SK-N-SH treated with all-trans-retinoic acid at 6 μM for 48 hours (cell line): ENCODE results near the gene MYLK4.

Experiments
- ATAC-seq: fragments of 200-7000 bp; cut with Tn5 transposase; 3 replicates; pipeline ENCODE4 v1.9.1; 2020; ENCODE audit warnings: mild to moderate bottlenecking, moderate library complexity
- ARNTL ChIP-seq: fragments of 450-650 bp; formaldehyde crosslinking; IDR thresholded peaks from 2 replicates; pipeline ENCODE4 v1.5.0; 2020; ENCODE audit warnings: low read depth, mild to moderate bottlenecking, moderate library complexity, borderline replicate concordance
- BACH2 ChIP-seq: fragments of 250-450 bp; sonication (Bioruptor Pico); IDR thresholded peaks from 2 replicates; pipeline ENCODE4 v1.9.0; 2021; ENCODE audit warnings: mild to moderate bottlenecking, borderline replicate concordance
- ESRRG ChIP-seq: fragments of 250-450 bp; sonication (Bioruptor Pico); IDR thresholded peaks from 2 replicates; pipeline ENCODE4 v1.6.1; 2021; ENCODE audit warnings: mild to moderate bottlenecking
- ISL1 ChIP-seq: fragments of 250-450 bp; sonication (Bioruptor Pico); IDR thresholded peaks from 2 replicates; pipeline ENCODE4 v2.1.2; 2022; ENCODE audit warnings: mild to moderate bottlenecking, moderate library complexity
- PPARA ChIP-seq: fragments of 250-450 bp; sonication (Bioruptor Pico); IDR thresholded peaks from 2 replicates; pipeline ENCODE4 v1.5.0; 2020; ENCODE audit warnings: mild to moderate bottlenecking, borderline replicate concordance
- SNAI2 ChIP-seq: fragments of 250-450 bp; sonication (Bioruptor Pico); IDR thresholded peaks from 2 replicates; pipeline ENCODE4 v1.5.0; 2020; ENCODE audit warnings: mild to moderate bottlenecking, moderate library complexity
- TCF4 ChIP-seq: fragments of 250-450 bp; sonication (Bioruptor Pico); IDR thresholded peaks from 2 replicates; pipeline ENCODE4 v1.8.0; 2021; ENCODE audit warnings: mild to moderate bottlenecking, moderate library complexity, borderline replicate concordance
- TOX ChIP-seq: fragments of 250-450 bp; sonication (Bioruptor Pico); IDR thresholded peaks from 2 replicates; pipeline ENCODE4 v1.8.0; 2021; ENCODE audit warnings: mild to moderate bottlenecking, moderate library complexity, borderline replicate concordance
- ZC3H10 ChIP-seq: fragments of 250-450 bp; sonication (Bioruptor Pico); IDR thresholded peaks from 2 replicates; pipeline ENCODE4 v1.5.1; 2021; ENCODE audit warnings: mild to moderate bottlenecking, moderate library complexity
- ZFP3 ChIP-seq: fragments of 250-450 bp; sonication (Bioruptor Pico); IDR thresholded peaks from 2 replicates; pipeline ENCODE4 v1.5.0; 2020; ENCODE audit warnings: mild to moderate bottlenecking, moderate library complexity
- ZNF70 ChIP-seq: fragments of 450-650 bp; formaldehyde crosslinking; IDR thresholded peaks from 2 replicates; pipeline ENCODE4 v1.5.0; 2020; ENCODE audit warnings: mild to moderate bottlenecking, moderate library complexity
- ZNF8 ChIP-seq: fragments of 450-650 bp; formaldehyde crosslinking; IDR thresholded peaks from 2 replicates; pipeline ENCODE4 v1.5.0; 2020; ENCODE audit warnings: mild to moderate bottlenecking, moderate library complexity
- TF ChIP-seq, protein P1 (sequence below): fragments of 250-450 bp; sonication (Bioruptor Pico); IDR thresholded peaks from 2 replicates; pipeline ENCODE4 v1.8.0; 2020; ENCODE audit warnings: mild to moderate bottlenecking, moderate library complexity, borderline replicate concordance
- TF ChIP-seq, protein P2 (sequence below): fragments of 250-450 bp; sonication (Bioruptor Pico); IDR thresholded peaks from 2 replicates; pipeline ENCODE4 v1.5.1; 2021; ENCODE audit warnings: mild to moderate bottlenecking, moderate library complexity
- TF ChIP-seq, protein P3 (sequence below): fragments of 250-450 bp; sonication (Bioruptor Pico); IDR thresholded peaks from 2 replicates; pipeline ENCODE4 v1.8.0; 2021; ENCODE audit warnings: low read depth, mild to moderate bottlenecking, moderate library complexity, borderline replicate concordance
- TF ChIP-seq, protein P4 (sequence below): fragments of 250-450 bp; sonication (Bioruptor Pico); IDR thresholded peaks from 2 replicates; pipeline ENCODE4 v1.5.1; 2020; ENCODE audit warnings: low read depth, mild to moderate bottlenecking, moderate library complexity
- TF ChIP-seq, protein P5 (sequence below): fragments of 250-450 bp; sonication (Bioruptor Pico); IDR thresholded peaks from 2 replicates; pipeline ENCODE4 v1.5.0; 2020; ENCODE audit warnings: mild to moderate bottlenecking, moderate library complexity

The MYLK4 gene

DNA sequence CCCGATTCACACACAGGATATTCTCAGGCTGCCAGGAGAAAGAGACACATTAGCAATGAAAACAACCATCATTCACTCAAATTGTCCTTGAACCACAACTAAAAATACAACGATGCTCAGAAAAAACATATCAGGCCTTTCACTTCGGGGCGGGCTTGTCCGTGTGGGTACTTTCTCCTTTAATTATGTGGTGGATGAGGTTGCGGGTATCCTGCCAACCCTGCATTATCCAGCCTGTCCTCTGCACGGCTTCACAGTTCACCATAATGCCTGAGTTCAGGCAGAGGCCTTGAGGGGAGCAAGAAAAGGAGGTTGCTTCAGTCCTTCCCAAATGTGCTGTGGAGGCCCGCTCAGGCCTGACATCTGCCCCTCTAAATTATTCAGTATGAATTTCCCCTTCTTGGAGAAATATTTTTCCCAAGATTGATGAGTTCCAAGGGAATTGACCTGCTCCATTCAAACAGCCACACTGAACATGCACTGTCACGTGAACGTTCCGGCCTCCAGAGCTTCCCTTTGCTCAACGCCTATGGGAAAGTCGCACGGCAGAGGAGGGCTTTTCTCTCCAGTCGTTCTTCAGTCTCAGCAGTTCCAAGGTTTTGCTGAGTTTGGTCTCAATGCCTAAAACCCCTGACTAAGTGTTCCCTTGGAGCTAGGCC, 70.3 kb downstream of the MYLK4 start:
- TF ChIP-seq PPARA (CRISPR knock-in tag) (no peak), SNAI2 (CRISPR knock-in tag) (no peak), ZC3H10 (CRISPR knock-in tag) (no peak), BACH2 (CRISPR knock-in tag) (no peak), ZNF70 (CRISPR knock-in tag) (no peak)
- TF ChIP-seq, protein P1, sequence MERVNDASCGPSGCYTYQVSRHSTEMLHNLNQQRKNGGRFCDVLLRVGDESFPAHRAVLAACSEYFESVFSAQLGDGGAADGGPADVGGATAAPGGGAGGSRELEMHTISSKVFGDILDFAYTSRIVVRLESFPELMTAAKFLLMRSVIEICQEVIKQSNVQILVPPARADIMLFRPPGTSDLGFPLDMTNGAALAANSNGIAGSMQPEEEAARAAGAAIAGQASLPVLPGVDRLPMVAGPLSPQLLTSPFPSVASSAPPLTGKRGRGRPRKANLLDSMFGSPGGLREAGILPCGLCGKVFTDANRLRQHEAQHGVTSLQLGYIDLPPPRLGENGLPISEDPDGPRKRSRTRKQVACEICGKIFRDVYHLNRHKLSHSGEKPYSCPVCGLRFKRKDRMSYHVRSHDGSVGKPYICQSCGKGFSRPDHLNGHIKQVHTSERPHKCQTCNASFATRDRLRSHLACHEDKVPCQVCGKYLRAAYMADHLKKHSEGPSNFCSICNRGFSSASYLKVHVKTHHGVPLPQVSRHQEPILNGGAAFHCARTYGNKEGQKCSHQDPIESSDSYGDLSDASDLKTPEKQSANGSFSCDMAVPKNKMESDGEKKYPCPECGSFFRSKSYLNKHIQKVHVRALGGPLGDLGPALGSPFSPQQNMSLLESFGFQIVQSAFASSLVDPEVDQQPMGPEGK (CRISPR knock-in tag): no peak
- TF ChIP-seq, protein P2, sequence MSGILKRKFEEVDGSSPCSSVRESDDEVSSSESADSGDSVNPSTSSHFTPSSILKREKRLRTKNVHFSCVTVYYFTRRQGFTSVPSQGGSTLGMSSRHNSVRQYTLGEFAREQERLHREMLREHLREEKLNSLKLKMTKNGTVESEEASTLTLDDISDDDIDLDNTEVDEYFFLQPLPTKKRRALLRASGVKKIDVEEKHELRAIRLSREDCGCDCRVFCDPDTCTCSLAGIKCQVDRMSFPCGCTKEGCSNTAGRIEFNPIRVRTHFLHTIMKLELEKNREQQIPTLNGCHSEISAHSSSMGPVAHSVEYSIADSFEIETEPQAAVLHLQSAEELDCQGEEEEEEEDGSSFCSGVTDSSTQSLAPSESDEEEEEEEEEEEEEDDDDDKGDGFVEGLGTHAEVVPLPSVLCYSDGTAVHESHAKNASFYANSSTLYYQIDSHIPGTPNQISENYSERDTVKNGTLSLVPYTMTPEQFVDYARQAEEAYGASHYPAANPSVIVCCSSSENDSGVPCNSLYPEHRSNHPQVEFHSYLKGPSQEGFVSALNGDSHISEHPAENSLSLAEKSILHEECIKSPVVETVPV (CRISPR knock-in tag): no peak
- TF ChIP-seq, protein P3, sequence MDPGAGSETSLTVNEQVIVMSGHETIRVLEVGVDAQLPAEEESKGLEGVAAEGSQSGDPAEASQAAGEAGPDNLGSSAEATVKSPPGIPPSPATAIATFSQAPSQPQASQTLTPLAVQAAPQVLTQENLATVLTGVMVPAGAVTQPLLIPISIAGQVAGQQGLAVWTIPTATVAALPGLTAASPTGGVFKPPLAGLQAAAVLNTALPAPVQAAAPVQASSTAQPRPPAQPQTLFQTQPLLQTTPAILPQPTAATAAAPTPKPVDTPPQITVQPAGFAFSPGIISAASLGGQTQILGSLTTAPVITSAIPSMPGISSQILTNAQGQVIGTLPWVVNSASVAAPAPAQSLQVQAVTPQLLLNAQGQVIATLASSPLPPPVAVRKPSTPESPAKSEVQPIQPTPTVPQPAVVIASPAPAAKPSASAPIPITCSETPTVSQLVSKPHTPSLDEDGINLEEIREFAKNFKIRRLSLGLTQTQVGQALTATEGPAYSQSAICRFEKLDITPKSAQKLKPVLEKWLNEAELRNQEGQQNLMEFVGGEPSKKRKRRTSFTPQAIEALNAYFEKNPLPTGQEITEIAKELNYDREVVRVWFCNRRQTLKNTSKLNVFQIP (CRISPR knock-in tag): no peak
- TF ChIP-seq, protein P4, sequence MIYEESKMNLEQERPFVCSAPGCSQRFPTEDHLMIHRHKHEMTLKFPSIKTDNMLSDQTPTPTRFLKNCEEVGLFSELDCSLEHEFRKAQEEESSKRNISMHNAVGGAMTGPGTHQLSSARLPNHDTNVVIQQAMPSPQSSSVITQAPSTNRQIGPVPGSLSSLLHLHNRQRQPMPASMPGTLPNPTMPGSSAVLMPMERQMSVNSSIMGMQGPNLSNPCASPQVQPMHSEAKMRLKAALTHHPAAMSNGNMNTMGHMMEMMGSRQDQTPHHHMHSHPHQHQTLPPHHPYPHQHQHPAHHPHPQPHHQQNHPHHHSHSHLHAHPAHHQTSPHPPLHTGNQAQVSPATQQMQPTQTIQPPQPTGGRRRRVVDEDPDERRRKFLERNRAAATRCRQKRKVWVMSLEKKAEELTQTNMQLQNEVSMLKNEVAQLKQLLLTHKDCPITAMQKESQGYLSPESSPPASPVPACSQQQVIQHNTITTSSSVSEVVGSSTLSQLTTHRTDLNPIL (CRISPR knock-in tag): no peak
- ATAC-seq: no peak

DNA sequence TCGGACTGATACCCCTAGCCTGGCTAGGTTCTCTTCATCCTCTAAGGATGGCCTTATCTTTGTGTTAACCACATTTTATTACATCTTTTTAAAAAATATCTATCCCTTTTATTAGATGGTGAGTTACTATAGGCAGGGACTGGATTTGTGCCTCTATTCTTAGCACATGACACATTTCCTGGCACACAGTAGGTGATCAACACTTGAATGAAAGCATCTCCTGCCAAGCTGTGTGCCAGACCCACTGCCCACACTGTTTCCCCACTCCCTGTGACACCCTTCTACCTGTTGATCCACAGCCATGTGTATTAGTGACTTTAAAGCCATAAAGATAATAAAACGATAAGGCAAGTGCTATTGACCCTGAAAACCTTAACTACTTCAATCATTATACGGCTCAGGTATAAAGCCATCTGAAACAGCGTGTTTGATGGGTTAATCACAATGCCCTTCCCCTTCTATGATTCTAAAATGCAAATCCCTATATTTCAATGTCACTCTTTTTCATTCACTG, 73.6 kb downstream of the MYLK4 start:
- TF ChIP-seq ZC3H10 (CRISPR knock-in tag) (no peak), ZFP3 (CRISPR knock-in tag) (no peak), ZNF8 (no peak), ARNTL (CRISPR knock-in tag) (no peak), ZNF70 (CRISPR knock-in tag) (no peak), ISL1 (no peak), ESRRG (CRISPR knock-in tag) (no peak), TOX (CRISPR knock-in tag) (no peak), TCF4 (CRISPR knock-in tag) (no peak)
- TF ChIP-seq, protein P1 (CRISPR knock-in tag): no peak
- TF ChIP-seq, protein P2 (CRISPR knock-in tag): no peak
- TF ChIP-seq, protein P5, sequence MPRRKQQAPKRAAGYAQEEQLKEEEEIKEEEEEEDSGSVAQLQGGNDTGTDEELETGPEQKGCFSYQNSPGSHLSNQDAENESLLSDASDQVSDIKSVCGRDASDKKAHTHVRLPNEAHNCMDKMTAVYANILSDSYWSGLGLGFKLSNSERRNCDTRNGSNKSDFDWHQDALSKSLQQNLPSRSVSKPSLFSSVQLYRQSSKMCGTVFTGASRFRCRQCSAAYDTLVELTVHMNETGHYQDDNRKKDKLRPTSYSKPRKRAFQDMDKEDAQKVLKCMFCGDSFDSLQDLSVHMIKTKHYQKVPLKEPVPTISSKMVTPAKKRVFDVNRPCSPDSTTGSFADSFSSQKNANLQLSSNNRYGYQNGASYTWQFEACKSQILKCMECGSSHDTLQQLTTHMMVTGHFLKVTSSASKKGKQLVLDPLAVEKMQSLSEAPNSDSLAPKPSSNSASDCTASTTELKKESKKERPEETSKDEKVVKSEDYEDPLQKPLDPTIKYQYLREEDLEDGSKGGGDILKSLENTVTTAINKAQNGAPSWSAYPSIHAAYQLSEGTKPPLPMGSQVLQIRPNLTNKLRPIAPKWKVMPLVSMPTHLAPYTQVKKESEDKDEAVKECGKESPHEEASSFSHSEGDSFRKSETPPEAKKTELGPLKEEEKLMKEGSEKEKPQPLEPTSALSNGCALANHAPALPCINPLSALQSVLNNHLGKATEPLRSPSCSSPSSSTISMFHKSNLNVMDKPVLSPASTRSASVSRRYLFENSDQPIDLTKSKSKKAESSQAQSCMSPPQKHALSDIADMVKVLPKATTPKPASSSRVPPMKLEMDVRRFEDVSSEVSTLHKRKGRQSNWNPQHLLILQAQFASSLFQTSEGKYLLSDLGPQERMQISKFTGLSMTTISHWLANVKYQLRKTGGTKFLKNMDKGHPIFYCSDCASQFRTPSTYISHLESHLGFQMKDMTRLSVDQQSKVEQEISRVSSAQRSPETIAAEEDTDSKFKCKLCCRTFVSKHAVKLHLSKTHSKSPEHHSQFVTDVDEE (CRISPR knock-in tag): no peak
- TF ChIP-seq, all 23 proteins: peak for 0
- ATAC-seq: no peak
